ENCODE results near the gene TMEM163.
"Not testable (repeated sequence)": the region's sequence is repeated elsewhere in the genome, so short reads cannot be mapped to it uniquely, and the experiment has no call there.

Gene TMEM163

DNA sequence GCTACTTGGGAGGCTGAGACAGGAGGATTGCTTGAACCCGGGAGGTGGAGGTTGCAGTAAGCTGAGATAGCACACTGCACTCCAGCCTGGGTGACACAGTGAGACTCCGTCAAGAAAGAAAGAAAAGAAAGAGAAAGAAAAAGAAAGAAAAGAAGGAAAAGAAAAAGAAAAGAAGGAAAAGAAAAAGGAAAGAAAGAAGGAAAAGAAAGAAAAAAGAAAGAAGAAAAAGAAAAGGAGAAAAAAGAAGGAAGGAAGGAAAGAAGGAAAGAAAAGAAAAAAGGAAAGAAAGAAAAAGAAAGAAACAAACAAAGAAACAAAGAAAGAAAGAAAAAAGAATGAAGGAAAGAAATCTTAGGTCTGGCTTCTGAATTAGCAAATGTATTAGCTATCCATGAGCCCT lies 150.4 kb downstream of the TMEM163 start:
- H3K27ac ChIP-seq (ENCODE audit: low read depth, low read length), result no peak overlapping the region
- H3K4me1 ChIP-seq (ENCODE audit: control insufficient read depth in 1 of 2, insufficient read depth in 2 of 2, low read length in 2 of 2), result no peaks in the 10 kb centered on the region
- H3K18ac ChIP-seq (ENCODE audit: low read length), result no peak overlapping the region
- WGBS (ENCODE audit: extremely low coverage, insufficient coverage, insufficient read length), result no CpG with 5 or more reads among the region's 2 CpGs
- H3K9me3 ChIP-seq (ENCODE audit: insufficient read depth, low read depth, low read length), result no peaks in the 10 kb centered on the region
- no peak overlapping the region for H2AK5ac ChIP-seq (ENCODE audit: low read length)
- H4K12ac ChIP-seq (ENCODE audit: low read depth, low read length), result no peak overlapping the region
- no peak overlapping the region for H4K8ac ChIP-seq (ENCODE audit: low read depth, low read length)
- H3K9ac ChIP-seq (ENCODE audit: low read length), result no peak overlapping the region
- DNase-seq, result no peak
- H2AFZ ChIP-seq (ENCODE audit: insufficient read depth, low read length, poor library complexity), result no peak overlapping the region
- H3K23ac ChIP-seq (ENCODE audit: low read length), result no peak overlapping the region
- H3K4ac ChIP-seq (ENCODE audit: low read depth, low read length), result no peak overlapping the region
- H3K4me3 ChIP-seq (ENCODE audit: low read depth, low read length), result no peak overlapping the region
- H2BK5ac ChIP-seq (ENCODE audit: low read depth, low read length, poor library complexity), result no peak overlapping the region
- no peak overlapping the region for H2BK120ac ChIP-seq (ENCODE audit: insufficient read depth, low read length, poor library complexity)
- H3K79me2 ChIP-seq (ENCODE audit: control insufficient read depth, insufficient read depth, low read length, poor library complexity), result no peaks in the 10 kb centered on the region
- no peak overlapping the region for H4K91ac ChIP-seq (ENCODE audit: low read depth, low read length)
- no peaks in the 10 kb centered on the region for H3K79me1 ChIP-seq (ENCODE audit: low read length)
- H2BK12ac ChIP-seq (ENCODE audit: low read length), result no peak overlapping the region
- H3K36me3 ChIP-seq (ENCODE audit: control insufficient read depth in 1 of 2, insufficient read depth in 2 of 2, low read length in 2 of 2), result no peaks in the 10 kb centered on the region
- H3K14ac ChIP-seq (ENCODE audit: low read length), result no peak overlapping the region
- no peak overlapping the region for H3K4me2 ChIP-seq (ENCODE audit: low read length)
- H3K27me3 ChIP-seq (ENCODE audit: insufficient read depth, low read length), result no peaks in the 10 kb centered on the region

DNA sequence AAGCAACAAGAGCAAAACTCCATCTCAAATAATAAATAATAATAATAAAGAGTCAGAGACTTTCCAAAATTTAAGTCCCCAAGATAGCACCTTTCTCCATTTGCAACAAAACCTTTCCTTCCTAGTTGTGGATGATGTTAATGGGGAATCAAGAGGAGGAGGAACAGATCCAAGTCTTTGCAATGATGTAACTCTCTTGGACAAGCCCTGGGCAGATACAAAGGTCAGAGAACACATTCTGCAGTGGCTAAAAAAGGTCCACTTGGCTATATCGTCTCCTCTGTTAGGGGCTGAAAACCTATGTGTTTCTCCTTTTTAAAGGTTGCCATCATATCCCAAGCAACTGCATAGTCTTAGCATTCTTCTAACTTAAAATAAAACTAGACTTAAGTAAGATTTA lies 151.1 kb downstream of the TMEM163 start:
- no peak overlapping the region for H3K4ac ChIP-seq (ENCODE audit: low read depth, low read length)
- H3K4me2 ChIP-seq (ENCODE audit: low read length), result no peak overlapping the region
- H3K27me3 ChIP-seq (ENCODE audit: insufficient read depth, low read length), result no peaks in the 10 kb centered on the region
- no peak overlapping the region for H2BK12ac ChIP-seq (ENCODE audit: low read length)
- no peak overlapping the region for H4K91ac ChIP-seq (ENCODE audit: low read depth, low read length)
- no peak for DNase-seq
- H2BK120ac ChIP-seq (ENCODE audit: insufficient read depth, low read length, poor library complexity), result no peak overlapping the region
- no peaks in the 10 kb centered on the region for H3K79me2 ChIP-seq (ENCODE audit: control insufficient read depth, insufficient read depth, low read length, poor library complexity)
- no peak overlapping the region for H3K18ac ChIP-seq (ENCODE audit: low read length)
- no peak overlapping the region for H3K23ac ChIP-seq (ENCODE audit: low read length)
- no peaks in the 10 kb centered on the region for H3K36me3 ChIP-seq (ENCODE audit: control insufficient read depth in 1 of 2, insufficient read depth in 2 of 2, low read length in 2 of 2)
- H3K4me1 ChIP-seq (ENCODE audit: control insufficient read depth in 1 of 2, insufficient read depth in 2 of 2, low read length in 2 of 2), result no peaks in the 10 kb centered on the region
- no peak overlapping the region for H2AK5ac ChIP-seq (ENCODE audit: low read length)
- H3K4me3 ChIP-seq (ENCODE audit: low read depth, low read length), result no peak overlapping the region
- no peak overlapping the region for H3K9ac ChIP-seq (ENCODE audit: low read length)
- H4K12ac ChIP-seq (ENCODE audit: low read depth, low read length), result no peak overlapping the region
- no peak overlapping the region for H4K8ac ChIP-seq (ENCODE audit: low read depth, low read length)
- H3K27ac ChIP-seq (ENCODE audit: low read depth, low read length), result no peak overlapping the region
- H3K9me3 ChIP-seq (ENCODE audit: insufficient read depth, low read depth, low read length), result no peaks in the 10 kb centered on the region
- WGBS (ENCODE audit: extremely low coverage, insufficient coverage, insufficient read length), result no CpG with 5 or more reads among the region's 1 CpG
- H3K79me1 ChIP-seq (ENCODE audit: low read length), result no peaks in the 10 kb centered on the region
- H2AFZ ChIP-seq (ENCODE audit: insufficient read depth, low read length, poor library complexity), result no peak overlapping the region
- H2BK5ac ChIP-seq (ENCODE audit: low read depth, low read length, poor library complexity), result no peak overlapping the region
- no peak overlapping the region for H3K14ac ChIP-seq (ENCODE audit: low read length)

DNA sequence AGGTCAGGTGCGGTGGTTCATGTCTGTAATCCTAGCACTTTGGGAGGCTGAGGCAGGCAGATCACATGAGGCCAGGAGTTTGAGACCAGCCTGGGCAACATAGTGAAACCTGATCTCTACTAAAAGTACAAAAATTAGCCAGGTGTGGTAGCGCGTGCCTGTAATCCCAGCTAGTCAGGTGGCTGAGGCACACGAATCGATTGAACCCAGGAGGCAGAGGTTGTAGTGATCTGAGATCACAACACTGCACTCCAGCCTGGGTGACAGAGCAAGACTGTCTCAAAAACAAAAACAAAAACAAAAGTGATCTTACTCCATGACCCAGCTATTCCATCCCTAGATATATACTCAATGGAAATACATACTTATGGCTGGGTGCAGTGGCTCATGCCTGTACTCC lies 153.8 kb downstream of the TMEM163 start:
- not testable (repeated sequence) for H4K8ac ChIP-seq (ENCODE audit: low read depth, low read length); H3K27ac ChIP-seq (ENCODE audit: low read depth, low read length); H3K23ac ChIP-seq (ENCODE audit: low read length); DNase-seq; H2AFZ ChIP-seq (ENCODE audit: insufficient read depth, low read length, poor library complexity); H3K14ac ChIP-seq (ENCODE audit: low read length); H2BK12ac ChIP-seq (ENCODE audit: low read length); H3K36me3 ChIP-seq (ENCODE audit: control insufficient read depth in 1 of 2, insufficient read depth in 2 of 2, low read length in 2 of 2); H3K9ac ChIP-seq (ENCODE audit: low read length); H3K4ac ChIP-seq (ENCODE audit: low read depth, low read length); H3K4me1 ChIP-seq (ENCODE audit: control insufficient read depth in 1 of 2, insufficient read depth in 2 of 2, low read length in 2 of 2); H3K9me3 ChIP-seq (ENCODE audit: insufficient read depth, low read depth, low read length); H4K12ac ChIP-seq (ENCODE audit: low read depth, low read length); H3K18ac ChIP-seq (ENCODE audit: low read length); H4K91ac ChIP-seq (ENCODE audit: low read depth, low read length); H2BK120ac ChIP-seq (ENCODE audit: insufficient read depth, low read length, poor library complexity); H3K4me2 ChIP-seq (ENCODE audit: low read length); H3K79me1 ChIP-seq (ENCODE audit: low read length); H3K4me3 ChIP-seq (ENCODE audit: low read depth, low read length); H3K79me2 ChIP-seq (ENCODE audit: control insufficient read depth, insufficient read depth, low read length, poor library complexity); H2BK5ac ChIP-seq (ENCODE audit: low read depth, low read length, poor library complexity); H3K27me3 ChIP-seq (ENCODE audit: insufficient read depth, low read length); H2AK5ac ChIP-seq (ENCODE audit: low read length)
- WGBS (ENCODE audit: extremely low coverage, insufficient coverage, insufficient read length), result no CpG with 5 or more reads among the region's 5 CpGs

DNA sequence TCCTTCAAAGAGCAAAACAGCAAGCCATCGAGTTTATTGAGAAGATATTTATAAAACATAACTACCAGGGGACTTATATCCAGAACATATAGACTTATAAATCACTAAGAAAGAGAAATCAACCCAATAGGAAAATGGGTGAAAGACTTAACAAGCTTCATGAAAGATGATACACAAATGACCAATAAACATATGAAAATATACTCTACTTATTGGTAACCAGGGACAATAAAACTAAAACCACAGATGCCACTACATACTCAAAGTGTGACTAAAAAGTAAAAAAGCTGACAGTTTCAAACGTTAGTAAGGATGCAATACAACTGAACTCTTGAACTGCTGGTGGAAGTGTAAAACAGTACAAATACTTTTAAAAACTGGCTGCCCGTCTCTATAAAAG lies 154.3 kb downstream of the TMEM163 start:
- Histone ChIP-seq H3K36me3 (ENCODE audit: control insufficient read depth in 1 of 2, insufficient read depth in 2 of 2, low read length in 2 of 2) (no peaks in the 10 kb centered on the region), H3K14ac (ENCODE audit: low read length) (no peak overlapping the region), H2BK5ac (ENCODE audit: low read depth, low read length, poor library complexity) (no peak overlapping the region), H3K9ac (ENCODE audit: low read length) (no peak overlapping the region), H2AK5ac (ENCODE audit: low read length) (no peak overlapping the region), H3K23ac (ENCODE audit: low read length) (no peak overlapping the region), H2BK12ac (ENCODE audit: low read length) (no peak overlapping the region), H3K79me2 (ENCODE audit: control insufficient read depth, insufficient read depth, low read length, poor library complexity) (no peaks in the 10 kb centered on the region), H3K4me2 (ENCODE audit: low read length) (no peak overlapping the region), H3K79me1 (ENCODE audit: low read length) (no peaks in the 10 kb centered on the region), H3K18ac (ENCODE audit: low read length) (no peak overlapping the region), H3K27ac (ENCODE audit: low read depth, low read length) (no peak overlapping the region), H4K12ac (ENCODE audit: low read depth, low read length) (no peak overlapping the region), H4K91ac (ENCODE audit: low read depth, low read length) (no peak overlapping the region), H3K4me3 (ENCODE audit: low read depth, low read length) (no peak overlapping the region), H3K27me3 (ENCODE audit: insufficient read depth, low read length) (no peaks in the 10 kb centered on the region), H4K8ac (ENCODE audit: low read depth, low read length) (no peak overlapping the region), H3K9me3 (ENCODE audit: insufficient read depth, low read depth, low read length) (no peaks in the 10 kb centered on the region), H2AFZ (ENCODE audit: insufficient read depth, low read length, poor library complexity) (no peak overlapping the region), H2BK120ac (ENCODE audit: insufficient read depth, low read length, poor library complexity) (no peak overlapping the region), H3K4ac (ENCODE audit: low read depth, low read length) (no peak overlapping the region), H3K4me1 (ENCODE audit: control insufficient read depth in 1 of 2, insufficient read depth in 2 of 2, low read length in 2 of 2) (no peaks in the 10 kb centered on the region)
- no CpG with 5 or more reads among the region's 3 CpGs for WGBS (ENCODE audit: extremely low coverage, insufficient coverage, insufficient read length)
- no peak for DNase-seq
